Prostate gland (tissue), 2 donors: ENCODE results near the gene PARP14. TPM values are rescaled to one million over a fixed set of nuclear protein-coding genes. Genes with fewer than 3 reads are reported as not detected.

Experiments
- DNase-seq: peaks from one replicate; pipeline ENCODE4 v3.0.0-alpha.2; 2019; ENCODE audit warnings: low spot score
- H3K27ac ChIP-seq, 2 donors: fragments of 200-600 bp; sonication (generic); 2 replicates each; pipeline ENCODE4 v1.5.1; 2017 to 2019
- H3K27me3 ChIP-seq: fragments of 200-600 bp; sonication (generic); replicated peaks from 2 replicates; pipeline ENCODE4 v1.5.1; 2019; ENCODE audit not compliant: insufficient read depth
- H3K36me3 ChIP-seq, 2 donors: fragments of 200-600 bp; sonication (generic); 1 replicate in 1 of 2; 2 replicates in 1 of 2; pipeline versions ENCODE4 v1.5.1 to v1.8.1; 2017 to 2019
- H3K4me1 ChIP-seq: fragments of 200-600 bp; sonication (generic); replicated peaks from 2 replicates; pipeline ENCODE4 v1.5.1; 2019
- H3K4me3 ChIP-seq, 2 donors: fragments of 200-600 bp; sonication (generic); 2 replicates each; pipeline ENCODE4 v1.5.1; 2017 to 2019
- H3K9me3 ChIP-seq: fragments of 200-600 bp; sonication (generic); 2 replicates; pipeline ENCODE4 v1.5.1; 2017
- POLR2A ChIP-seq: fragments of 450-650 bp; IDR thresholded peaks from one replicate; pipeline ENCODE4 v1.6.1; 2016; ENCODE audit warnings: antibody characterized with exemption, mild to moderate bottlenecking
- POLR2AphosphoS5 ChIP-seq: sonication (generic); formaldehyde crosslinking; IDR thresholded peaks from one replicate; pipeline ENCODE4 v1.6.1; 2017; ENCODE audit warnings: antibody characterized with exemption
- WGBS: methylation state at CpG from one replicate; pipeline ENCODE4 v1.1.5; 2018; 5-methylcytosine and 5-hydroxymethylcytosine counted together
- intact Hi-C: fragments of 100-400 bp; cut with DNase I; formaldehyde crosslinking; loops from one replicate; pipeline ENCODE4 v1.14.2; 2022
- total RNA-seq, 2 donors: library from RNA; depleted of rRNA; stranded (reverse); fragments of >200 nt; gene quantifications; one replicate each; pipeline ENCODE4 v1.1.0, GENCODE V29; 2016
- TF ChIP-seq, protein P1 (sequence below), 4 experiments: fragments of 200-600 bp in 2 of 4; fragments of 450-650 bp in 2 of 4; sonication (generic) in 2 of 4; IDR thresholded peaks; 1 replicate in 3 of 4; 2 replicates in 1 of 4; pipeline ENCODE4 v1.5.1; 2016 to 2019; ENCODE audit warnings: antibody characterized with exemption in 4 of 4, mild to moderate bottlenecking in 2 of 4, moderate library complexity in 2 of 4

PARP14 gene
- total RNA-seq, 2 donors from 2014 or later: 28.1 to 43.3 TPM

- no peak for DNase-seq
- H3K4me3 ChIP-seq: no peak overlapping the region
- 83% methylated on average over 4 of the region's 4 CpGs for WGBS
- intact Hi-C loops: no loop called here
- H3K27me3 ChIP-seq: no peaks in the 10 kb centered on the region
- peaks cover 0 to 4% of the 10 kb centered on the region in 2 donors for H3K36me3 ChIP-seq
- H3K4me1 ChIP-seq: no peaks in the 10 kb centered on the region
- TF ChIP-seq POLR2AphosphoS5 (no peak), POLR2A (no peak)
- TF ChIP-seq, protein P1, sequence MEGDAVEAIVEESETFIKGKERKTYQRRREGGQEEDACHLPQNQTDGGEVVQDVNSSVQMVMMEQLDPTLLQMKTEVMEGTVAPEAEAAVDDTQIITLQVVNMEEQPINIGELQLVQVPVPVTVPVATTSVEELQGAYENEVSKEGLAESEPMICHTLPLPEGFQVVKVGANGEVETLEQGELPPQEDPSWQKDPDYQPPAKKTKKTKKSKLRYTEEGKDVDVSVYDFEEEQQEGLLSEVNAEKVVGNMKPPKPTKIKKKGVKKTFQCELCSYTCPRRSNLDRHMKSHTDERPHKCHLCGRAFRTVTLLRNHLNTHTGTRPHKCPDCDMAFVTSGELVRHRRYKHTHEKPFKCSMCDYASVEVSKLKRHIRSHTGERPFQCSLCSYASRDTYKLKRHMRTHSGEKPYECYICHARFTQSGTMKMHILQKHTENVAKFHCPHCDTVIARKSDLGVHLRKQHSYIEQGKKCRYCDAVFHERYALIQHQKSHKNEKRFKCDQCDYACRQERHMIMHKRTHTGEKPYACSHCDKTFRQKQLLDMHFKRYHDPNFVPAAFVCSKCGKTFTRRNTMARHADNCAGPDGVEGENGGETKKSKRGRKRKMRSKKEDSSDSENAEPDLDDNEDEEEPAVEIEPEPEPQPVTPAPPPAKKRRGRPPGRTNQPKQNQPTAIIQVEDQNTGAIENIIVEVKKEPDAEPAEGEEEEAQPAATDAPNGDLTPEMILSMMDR (IDR thresholded peaks at IDR 0.05): no peak
- no peaks in the 10 kb centered on the region for H3K9me3 ChIP-seq
- H3K27ac ChIP-seq: no peak overlapping the region
These were observed 36.0 kb downstream of the PARP14 start for GRCh38 chr3:122716667-122717066.

GRCh38 chr3:122719273-122719921 is 38.8 kb downstream of the PARP14 start:
- intact Hi-C loops: no loop called here
- H3K27me3 ChIP-seq: no peaks in the 10 kb centered on the region
- DNase-seq: no peak
- no peaks in the 10 kb centered on the region for H3K9me3 ChIP-seq
- H3K4me3 ChIP-seq: no peak overlapping the region
- 60% methylated on average over 3 of the region's 3 CpGs for WGBS
- H3K27ac ChIP-seq: no peak overlapping the region
- TF ChIP-seq, protein P1 (IDR thresholded peaks at IDR 0.05): no peak
- TF ChIP-seq POLR2AphosphoS5 (no peak), POLR2A (no peak)
- no peaks in the 10 kb centered on the region for H3K4me1 ChIP-seq
- H3K36me3 ChIP-seq: peaks cover 0 to 4% of the 10 kb centered on the region in 2 donors

DNA sequence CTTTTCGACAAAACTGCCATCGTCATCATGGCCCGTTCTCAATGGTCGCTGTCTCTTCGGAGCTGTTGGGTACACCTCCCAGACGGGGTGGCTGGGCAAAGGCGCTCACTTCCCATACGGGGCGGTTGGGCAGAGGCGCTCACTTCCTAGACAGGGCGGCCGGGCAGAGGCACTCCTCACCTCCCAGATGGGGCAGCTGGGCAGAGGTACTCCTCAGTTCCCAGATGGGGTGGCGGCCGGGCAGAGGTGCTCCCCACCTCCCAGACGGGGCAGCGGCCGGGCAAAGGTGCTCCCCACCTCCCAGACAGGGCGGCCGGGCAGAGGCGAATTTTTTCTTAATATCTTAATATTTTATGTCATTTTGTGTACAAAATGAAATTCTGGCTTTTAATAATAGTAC is 44.5 kb downstream of the PARP14 start:
- DNase-seq: no peak
- WGBS: 95% methylated on average over 20 of the region's 20 CpGs
- H3K36me3 ChIP-seq: no peaks in the 10 kb centered on the region
- H3K4me3 ChIP-seq: no peak overlapping the region
- intact Hi-C loops: no loop called here
- no peaks in the 10 kb centered on the region for H3K27me3 ChIP-seq
- no peaks in the 10 kb centered on the region for H3K4me1 ChIP-seq
- H3K27ac ChIP-seq: no peak overlapping the region
- no peak for TF ChIP-seq POLR2AphosphoS5
- TF ChIP-seq, protein P1 (IDR thresholded peaks at IDR 0.05): no peak
- TF ChIP-seq POLR2A: no peak
- H3K9me3 ChIP-seq: no peaks in the 10 kb centered on the region

GRCh38 chr3:122727294-122727693 is 46.7 kb downstream of the PARP14 start:
- intact Hi-C loops: no loop called here
- Histone ChIP-seq H3K27me3 (no peaks in the 10 kb centered on the region), H3K9me3 (no peaks in the 10 kb centered on the region), H3K4me3 (no peak overlapping the region), H3K36me3 (no peaks in the 10 kb centered on the region), H3K4me1 (no peaks in the 10 kb centered on the region), H3K27ac (no peak overlapping the region)
- no peak for TF ChIP-seq POLR2AphosphoS5
- TF ChIP-seq, protein P1 (IDR thresholded peaks at IDR 0.05): no peak
- no peak for TF ChIP-seq POLR2A
- WGBS: 85% methylated on average over 3 of the region's 3 CpGs
- DNase-seq: no peak

GRCh38 chr3:122727766-122728165 is 47.1 kb downstream of the PARP14 start:
- no peak for DNase-seq
- TF ChIP-seq, protein P1 (IDR thresholded peaks at IDR 0.05): no peak
- no peak for TF ChIP-seq POLR2A
- no peak for TF ChIP-seq POLR2AphosphoS5
- intact Hi-C loops: no loop called here
- 92% methylated on average over 9 of the region's 9 CpGs for WGBS
- Histone ChIP-seq H3K4me3 (no peak overlapping the region), H3K27me3 (no peaks in the 10 kb centered on the region), H3K9me3 (no peaks in the 10 kb centered on the region), H3K36me3 (no peaks in the 10 kb centered on the region), H3K27ac (no peak overlapping the region), H3K4me1 (no peaks in the 10 kb centered on the region)
